GM23248 (cell line): Measurements from ENCODE around the gene CLIP2.

Source experiments
- EZH2 ChIP-seq: fragments of 200-600 bp; sonication (generic); IDR thresholded peaks from 2 replicates; pipeline ENCODE4 v1.6.1; 2018; ENCODE audit warnings: antibody characterized with exemption, mild to moderate bottlenecking; ENCODE audit not compliant: insufficient read depth, poor library complexity, severe bottlenecking
- EZH2phosphoT487 ChIP-seq: fragments of 200-600 bp; sonication (generic); IDR thresholded peaks from 2 replicates; pipeline ENCODE4 v1.6.1; 2018; ENCODE audit warnings: antibody characterized with exemption, moderate library complexity, mild to moderate bottlenecking, low read depth; ENCODE audit not compliant: insufficient read depth

DNA sequence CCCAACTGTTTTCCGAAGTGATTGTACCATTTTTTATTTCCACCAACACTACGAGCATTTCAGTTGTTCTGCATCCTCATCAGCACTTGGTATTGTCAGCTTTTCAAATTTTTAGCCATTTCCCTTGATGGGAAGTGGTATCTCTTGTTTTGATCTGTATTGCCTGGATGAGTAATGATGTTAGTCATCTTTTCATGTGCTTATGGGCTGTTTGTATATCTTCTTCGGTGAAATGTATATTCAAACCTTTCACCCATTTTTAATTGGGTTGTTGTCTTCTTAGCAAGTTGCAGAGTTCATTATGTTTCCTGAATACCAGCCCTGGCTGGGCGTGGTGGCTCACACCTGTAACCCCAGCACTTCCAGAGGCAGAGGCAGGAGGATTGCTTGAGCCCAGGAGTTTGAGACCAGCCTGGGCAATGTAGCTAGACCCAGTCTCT is 22.1 kb downstream of the CLIP2 start:
- TF ChIP-seq EZH2 = no peak
- no peak for TF ChIP-seq EZH2phosphoT487
